ENCODE data around the gene DOK7. TPM values are rescaled to one million over a fixed set of nuclear protein-coding genes. Genes with fewer than 3 reads are reported as not detected.

Gene DOK7
- total RNA-seq, 1 donor from 2014 or later: 4.8 TPM

DNA sequence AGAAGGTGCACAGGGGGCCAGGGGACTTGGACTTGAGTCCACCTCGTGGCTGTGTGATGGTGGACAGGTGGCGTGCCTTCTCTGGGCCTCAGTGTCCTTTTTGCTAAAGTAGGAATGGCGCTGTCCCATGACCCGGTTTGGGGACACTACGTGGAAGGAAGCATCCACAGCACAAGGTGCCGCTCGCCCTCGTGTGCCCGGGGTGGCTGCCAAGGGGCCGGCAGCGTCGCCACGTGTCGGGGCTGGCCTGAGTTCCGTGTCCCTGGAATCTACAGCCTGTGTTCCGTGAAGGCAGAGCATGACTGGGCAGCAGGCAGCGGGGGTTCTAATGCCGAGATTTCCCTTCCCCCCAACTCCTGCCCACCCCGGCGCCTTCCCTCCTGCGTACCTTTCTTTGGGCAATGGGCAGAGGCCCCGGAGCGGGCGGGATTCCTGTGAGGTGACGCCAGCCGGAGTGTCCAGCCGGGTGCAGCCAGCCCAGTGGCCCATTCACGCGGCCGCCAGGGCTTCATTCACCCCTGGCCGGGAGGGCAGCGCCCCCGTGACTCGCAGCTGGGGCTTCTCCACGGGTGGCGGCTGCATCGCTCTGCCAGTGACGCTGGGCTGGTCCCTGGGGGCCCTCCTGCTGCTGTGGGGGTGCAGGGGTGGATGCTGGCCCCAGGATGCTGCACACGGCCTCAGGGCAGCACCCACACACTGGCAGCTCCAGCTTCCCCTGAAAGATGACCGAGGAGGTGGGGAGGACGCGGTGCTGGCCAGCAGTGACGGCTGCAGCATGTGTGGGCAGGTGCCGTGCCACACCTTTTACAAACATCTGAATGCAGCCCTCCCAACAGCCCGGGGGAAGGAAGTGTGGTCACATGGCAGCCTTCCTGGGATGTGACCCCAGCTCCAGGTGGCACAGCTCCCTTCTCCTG lies 21.2 kb downstream of the DOK7 start:
- no peaks in the 10 kb centered on the region for H3K36me3 Mint-ChIP-seq
- H3K4me3 Mint-ChIP-seq: no peak overlapping the region
- no peak overlapping the region for H3K27ac Mint-ChIP-seq
- peaks cover 32% of the 10 kb centered on the region for H3K4me1 Mint-ChIP-seq
- no peaks in the 10 kb centered on the region for H3K9me3 Mint-ChIP-seq
- DNase-seq (ENCODE audit: low spot score in 2 of 2, unreplicated experiment in 2 of 2): no peak
- H3K27me3 Mint-ChIP-seq (ENCODE audit: low read depth): peaks cover 27% of the 10 kb centered on the region
- TF ChIP-seq, protein P1, sequence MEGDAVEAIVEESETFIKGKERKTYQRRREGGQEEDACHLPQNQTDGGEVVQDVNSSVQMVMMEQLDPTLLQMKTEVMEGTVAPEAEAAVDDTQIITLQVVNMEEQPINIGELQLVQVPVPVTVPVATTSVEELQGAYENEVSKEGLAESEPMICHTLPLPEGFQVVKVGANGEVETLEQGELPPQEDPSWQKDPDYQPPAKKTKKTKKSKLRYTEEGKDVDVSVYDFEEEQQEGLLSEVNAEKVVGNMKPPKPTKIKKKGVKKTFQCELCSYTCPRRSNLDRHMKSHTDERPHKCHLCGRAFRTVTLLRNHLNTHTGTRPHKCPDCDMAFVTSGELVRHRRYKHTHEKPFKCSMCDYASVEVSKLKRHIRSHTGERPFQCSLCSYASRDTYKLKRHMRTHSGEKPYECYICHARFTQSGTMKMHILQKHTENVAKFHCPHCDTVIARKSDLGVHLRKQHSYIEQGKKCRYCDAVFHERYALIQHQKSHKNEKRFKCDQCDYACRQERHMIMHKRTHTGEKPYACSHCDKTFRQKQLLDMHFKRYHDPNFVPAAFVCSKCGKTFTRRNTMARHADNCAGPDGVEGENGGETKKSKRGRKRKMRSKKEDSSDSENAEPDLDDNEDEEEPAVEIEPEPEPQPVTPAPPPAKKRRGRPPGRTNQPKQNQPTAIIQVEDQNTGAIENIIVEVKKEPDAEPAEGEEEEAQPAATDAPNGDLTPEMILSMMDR (IDR thresholded peaks at IDR 0.05; ENCODE audit: unreplicated experiment): no peak

DNA sequence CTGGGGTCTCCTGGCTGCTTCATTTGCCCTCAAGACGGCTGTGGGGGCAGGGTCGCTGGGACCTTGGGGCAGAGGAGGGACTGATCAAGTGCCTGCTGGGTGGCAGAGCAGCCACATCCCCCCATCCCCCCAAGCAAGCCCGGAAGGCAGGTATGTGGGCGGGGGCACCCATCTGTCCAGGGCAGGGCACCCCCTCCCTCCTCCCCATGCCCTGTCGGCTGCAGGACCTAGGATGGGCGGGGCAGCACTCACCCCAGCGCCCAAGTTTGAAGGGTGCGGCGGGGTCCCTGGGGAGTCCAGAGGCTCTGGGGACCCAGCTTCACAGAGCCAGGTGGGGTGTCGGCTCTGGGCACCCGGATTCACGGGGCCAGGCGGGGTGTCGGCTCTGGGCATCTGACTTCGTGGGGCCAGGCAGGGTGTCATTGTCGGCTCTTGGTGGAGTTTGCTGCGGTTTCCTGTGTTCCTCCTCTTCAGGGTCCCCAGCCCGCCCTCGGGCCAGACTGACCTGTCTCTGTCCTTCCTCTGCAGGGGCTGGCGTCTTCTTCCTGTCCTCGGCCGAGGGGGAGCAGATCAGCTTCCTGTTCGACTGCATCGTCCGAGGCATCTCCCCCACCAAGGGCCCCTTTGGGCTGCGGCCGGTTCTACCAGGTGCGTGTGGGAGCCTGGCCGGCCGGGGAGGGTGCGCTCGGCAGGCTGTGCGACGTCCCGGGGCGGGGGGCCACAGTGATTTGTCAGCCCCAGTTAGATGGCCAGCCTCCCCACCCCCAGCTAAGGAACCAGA lies 22.1 kb downstream of the DOK7 start:
- TF ChIP-seq, protein P1 (IDR thresholded peaks at IDR 0.05; ENCODE audit: unreplicated experiment): no peak
- Mint-ChIP-seq H3K4me1 (peaks cover 32% of the 10 kb centered on the region), H3K27ac (peak overlapping the region; percentile 75), H3K36me3 (no peaks in the 10 kb centered on the region), H3K27me3 (ENCODE audit: low read depth) (peaks cover 32% of the 10 kb centered on the region), H3K4me3 (peak overlapping the region; percentile 54), H3K9me3 (no peaks in the 10 kb centered on the region)
- no peak for DNase-seq (ENCODE audit: low spot score in 2 of 2, unreplicated experiment in 2 of 2)

DNA sequence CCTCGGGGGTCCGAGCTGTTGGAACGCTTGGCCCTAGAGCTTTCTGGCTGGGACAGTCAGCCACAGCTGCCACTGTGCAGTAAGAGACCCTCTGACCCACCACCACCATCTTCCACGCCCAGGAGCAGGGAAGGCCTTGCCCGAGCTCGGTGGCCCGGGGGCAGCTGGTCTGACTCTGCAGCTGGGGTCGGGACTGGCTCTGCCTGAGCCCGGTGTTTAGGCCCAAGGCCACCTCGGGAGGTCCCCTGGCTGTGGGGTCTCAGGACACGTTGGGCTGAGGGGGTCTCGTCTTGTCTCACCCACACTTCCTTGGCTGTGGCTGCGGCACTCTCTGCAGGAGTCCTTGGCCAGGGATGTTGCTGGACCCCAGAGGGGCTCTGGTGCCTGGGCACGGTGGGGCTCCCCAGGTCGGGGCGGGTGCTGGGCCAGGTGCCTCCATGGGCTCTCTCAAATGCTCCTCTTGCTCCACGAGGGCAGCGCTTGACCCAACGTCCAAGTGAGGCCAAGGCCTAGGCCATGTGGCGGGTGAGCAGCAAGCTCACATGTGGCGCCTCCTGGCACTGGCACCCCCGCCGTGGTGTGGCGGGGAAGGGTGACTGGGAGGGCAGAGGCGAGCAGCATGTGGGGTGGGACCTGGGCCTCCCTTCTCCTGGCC lies 22.9 kb downstream of the DOK7 start:
- no peaks in the 10 kb centered on the region for H3K9me3 Mint-ChIP-seq
- DNase-seq (ENCODE audit: low spot score in 2 of 2, unreplicated experiment in 2 of 2): no peak
- H3K27me3 Mint-ChIP-seq (ENCODE audit: low read depth): peaks cover 32% of the 10 kb centered on the region
- H3K36me3 Mint-ChIP-seq: no peaks in the 10 kb centered on the region
- TF ChIP-seq, protein P1 (IDR thresholded peaks at IDR 0.05; ENCODE audit: unreplicated experiment): no peak
- H3K4me1 Mint-ChIP-seq: peaks cover 26% of the 10 kb centered on the region
- H3K4me3 Mint-ChIP-seq: no peak overlapping the region
- H3K27ac Mint-ChIP-seq: no peak overlapping the region

DNA sequence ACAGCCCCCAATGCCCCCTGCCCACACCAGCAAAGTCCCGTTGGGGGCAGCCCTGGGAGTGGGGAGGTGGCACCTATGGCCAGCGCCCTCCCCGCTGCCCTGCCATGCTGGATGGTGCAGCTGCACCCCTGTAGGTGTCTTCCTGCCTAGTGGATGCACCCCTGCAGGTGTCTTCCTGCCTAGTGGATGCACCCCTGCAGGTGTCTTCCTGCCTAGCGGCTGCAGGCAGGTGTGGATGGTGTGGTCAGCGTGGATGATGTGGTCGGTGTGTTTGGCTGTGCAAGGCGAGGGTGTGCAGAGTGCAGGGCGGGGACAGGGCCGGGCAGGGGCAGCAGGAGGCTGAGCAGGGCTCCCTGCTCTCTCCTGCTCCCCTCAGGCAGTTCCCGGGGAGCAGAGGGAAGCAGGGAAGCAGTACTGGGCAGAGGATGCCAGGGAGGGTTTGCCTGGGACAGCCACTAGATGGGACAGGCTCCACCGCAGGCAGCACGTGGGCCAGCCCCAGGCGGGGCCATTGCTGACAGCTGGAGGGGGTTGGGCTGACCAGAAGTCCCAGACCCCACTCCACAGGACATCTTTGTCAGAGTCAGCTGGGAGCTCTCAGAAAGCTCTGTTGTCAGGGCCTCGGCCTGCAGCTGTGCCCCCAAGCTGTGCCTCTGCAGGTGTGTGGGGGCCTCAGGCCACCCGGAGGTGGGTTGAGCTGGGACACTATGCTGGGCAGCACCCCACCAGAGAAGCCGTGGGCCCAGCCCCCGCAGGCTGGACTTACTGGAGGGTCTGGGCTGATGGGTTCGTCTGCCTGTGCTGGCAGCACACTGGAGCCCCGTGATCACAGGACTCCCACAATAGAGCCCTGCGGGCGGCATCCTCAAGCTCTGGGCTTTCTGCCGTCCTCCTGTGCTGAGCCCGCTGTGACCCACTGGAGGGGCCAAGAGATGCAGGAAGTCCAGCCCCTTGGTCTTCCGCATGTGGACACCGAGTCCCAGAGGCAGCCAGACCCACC lies 23.7 kb downstream of the DOK7 start:
- peaks cover 39% of the 10 kb centered on the region for H3K27me3 Mint-ChIP-seq (ENCODE audit: low read depth)
- H3K4me3 Mint-ChIP-seq: no peak overlapping the region
- H3K9me3 Mint-ChIP-seq: no peaks in the 10 kb centered on the region
- H3K27ac Mint-ChIP-seq: no peak overlapping the region
- DNase-seq (ENCODE audit: low spot score in 2 of 2, unreplicated experiment in 2 of 2): no peak
- H3K36me3 Mint-ChIP-seq: no peaks in the 10 kb centered on the region
- TF ChIP-seq, protein P1 (IDR thresholded peaks at IDR 0.05; ENCODE audit: unreplicated experiment): no peak
- peaks cover 21% of the 10 kb centered on the region for H3K4me1 Mint-ChIP-seq

Data from mesothelial cell of epicardium (in vitro differentiated cells).